Measurements from ENCODE around the gene MCF2L. TPM values are rescaled to one million over a fixed set of nuclear protein-coding genes. Genes with fewer than 3 reads are reported as not detected.

Gene MCF2L
- total RNA-seq, 1 donor = 5.8 TPM

DNA sequence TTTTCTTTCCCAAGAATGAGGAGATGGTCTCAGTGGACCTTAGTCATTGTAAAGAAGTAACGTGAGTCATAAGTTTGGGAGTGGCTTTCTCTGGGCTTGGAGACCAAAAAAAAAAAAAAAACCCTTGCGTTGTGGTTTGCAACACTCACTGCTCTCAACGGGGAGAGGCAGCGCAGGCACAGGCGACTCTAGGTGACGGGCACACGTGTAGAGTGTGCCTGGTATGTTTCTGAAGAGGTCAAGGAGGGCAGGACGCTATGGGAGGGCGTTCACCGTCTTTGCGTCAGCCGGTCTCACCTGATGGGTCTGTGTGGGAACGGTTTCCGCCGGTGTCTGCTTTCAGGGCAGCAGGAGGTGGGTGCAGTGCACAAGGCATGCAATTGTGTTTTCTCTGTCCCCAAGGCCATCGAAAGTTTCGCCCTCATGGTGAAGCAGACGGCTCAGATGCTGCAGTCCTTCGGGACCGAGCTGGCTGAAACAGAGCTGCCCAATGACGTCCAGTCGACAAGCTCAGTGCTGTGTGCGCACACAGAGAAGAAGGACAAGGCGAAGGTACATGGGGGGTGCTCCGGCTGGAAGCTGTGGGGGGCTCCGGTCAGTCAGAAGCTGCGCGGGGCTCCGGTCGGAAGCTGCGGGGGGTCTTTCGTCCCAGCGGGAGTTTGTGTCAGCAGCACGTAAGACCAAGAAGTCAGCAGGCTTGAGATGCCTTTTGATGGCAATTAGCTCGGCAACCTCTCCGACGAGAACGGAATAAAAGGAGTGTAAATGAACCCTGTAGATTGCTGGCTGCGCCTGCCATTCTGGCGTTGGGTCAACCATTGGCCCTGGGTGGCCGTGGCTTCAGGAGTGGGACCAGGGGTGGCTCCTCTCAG lies 95.8 kb downstream of the MCF2L start:
- no peaks in the 10 kb centered on the region for H3K9me3 ChIP-seq (ENCODE audit: low read depth, low read length)
- H3K4me1 ChIP-seq (ENCODE audit: insufficient read depth, low read length) = no peaks in the 10 kb centered on the region
- no peak overlapping the region for H3K4me3 ChIP-seq (ENCODE audit: low read length)
- H3K27me3 ChIP-seq (ENCODE audit: insufficient read depth, low read length) = no peaks in the 10 kb centered on the region

DNA sequence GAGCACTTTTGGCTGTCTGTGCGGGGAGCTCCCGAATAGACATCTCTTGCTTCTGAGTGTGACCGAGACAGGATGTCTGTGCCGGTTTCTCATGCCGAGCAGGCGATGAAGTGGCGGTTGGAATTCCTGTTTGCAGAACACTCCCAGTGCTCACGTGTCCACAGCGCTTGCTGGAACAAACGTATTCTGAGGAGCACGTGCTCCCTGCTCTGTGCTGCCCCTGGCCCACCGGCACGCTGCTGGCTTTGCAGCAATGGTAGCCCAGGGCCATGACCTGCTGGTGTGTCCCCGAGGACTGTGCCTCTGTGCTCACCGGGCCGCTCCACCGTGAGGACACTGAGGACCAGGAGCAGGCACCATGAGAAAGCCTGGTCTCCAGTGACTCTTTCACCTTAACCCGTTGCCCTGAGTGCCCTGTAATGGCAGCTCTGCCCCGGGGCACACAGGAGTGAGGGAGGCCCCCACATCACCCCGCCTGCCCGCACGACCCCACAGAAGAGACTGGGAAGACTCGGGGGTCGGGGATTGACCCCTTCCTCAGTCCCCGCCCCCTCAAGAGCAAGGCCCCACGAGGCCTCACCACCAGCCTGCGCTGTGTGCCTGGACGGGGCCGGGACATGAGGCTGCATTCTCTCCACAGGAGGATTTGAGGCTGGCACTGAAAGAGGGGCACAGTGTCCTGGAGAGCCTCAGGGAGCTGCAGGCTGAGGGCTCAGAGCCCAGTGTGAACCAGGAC lies 96.6 kb downstream of the MCF2L start:
- Histone ChIP-seq H3K4me3 (ENCODE audit: low read length) (no peak overlapping the region), H3K4me1 (ENCODE audit: insufficient read depth, low read length) (no peaks in the 10 kb centered on the region), H3K27me3 (ENCODE audit: insufficient read depth, low read length) (no peaks in the 10 kb centered on the region), H3K9me3 (ENCODE audit: low read depth, low read length) (no peaks in the 10 kb centered on the region)

DNA sequence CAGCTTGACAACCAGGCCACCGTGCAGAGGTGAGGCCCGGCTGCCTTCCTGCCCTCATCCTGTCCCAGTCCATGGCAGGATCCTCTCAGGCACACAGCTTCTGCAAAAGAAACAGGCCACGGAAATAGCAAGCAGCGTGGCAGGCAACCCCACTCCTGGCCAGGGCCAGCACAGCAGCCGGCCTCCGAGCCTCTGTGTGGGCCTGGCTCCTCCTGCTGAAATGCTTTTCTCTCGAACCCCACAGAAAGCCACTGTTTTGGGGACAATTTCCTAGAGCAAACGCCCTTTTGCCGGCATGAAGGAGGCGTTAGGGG lies 97.1 kb downstream of the MCF2L start:
- Histone ChIP-seq H3K4me3 (ENCODE audit: low read length) (no peak overlapping the region), H3K27me3 (ENCODE audit: insufficient read depth, low read length) (no peaks in the 10 kb centered on the region), H3K9me3 (ENCODE audit: low read depth, low read length) (no peaks in the 10 kb centered on the region), H3K4me1 (ENCODE audit: insufficient read depth, low read length) (no peaks in the 10 kb centered on the region)

DNA sequence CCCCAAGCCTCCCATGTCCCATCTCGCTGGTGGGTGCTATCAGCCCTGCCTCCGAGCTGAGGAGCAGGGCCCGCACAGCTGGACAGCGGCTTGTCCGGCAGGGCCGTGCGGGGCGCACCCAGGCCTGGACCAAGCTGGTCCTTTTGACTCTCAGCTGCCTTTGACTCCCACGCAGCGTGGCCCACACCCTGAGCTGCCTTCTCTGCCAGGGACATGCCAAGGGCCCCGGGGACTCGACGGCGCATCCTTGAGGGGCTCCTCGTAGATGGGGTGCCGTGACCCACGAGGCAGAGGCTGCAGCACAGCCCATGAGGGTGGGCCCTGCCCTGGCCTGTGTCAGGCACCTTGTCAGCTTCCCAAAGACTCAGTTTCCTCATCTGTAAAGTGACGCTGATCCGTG lies 97.7 kb downstream of the MCF2L start:
- Histone ChIP-seq H3K4me3 (ENCODE audit: low read length) (no peak overlapping the region), H3K27me3 (ENCODE audit: insufficient read depth, low read length) (no peaks in the 10 kb centered on the region), H3K9me3 (ENCODE audit: low read depth, low read length) (no peaks in the 10 kb centered on the region), H3K4me1 (ENCODE audit: insufficient read depth, low read length) (no peaks in the 10 kb centered on the region)

DNA sequence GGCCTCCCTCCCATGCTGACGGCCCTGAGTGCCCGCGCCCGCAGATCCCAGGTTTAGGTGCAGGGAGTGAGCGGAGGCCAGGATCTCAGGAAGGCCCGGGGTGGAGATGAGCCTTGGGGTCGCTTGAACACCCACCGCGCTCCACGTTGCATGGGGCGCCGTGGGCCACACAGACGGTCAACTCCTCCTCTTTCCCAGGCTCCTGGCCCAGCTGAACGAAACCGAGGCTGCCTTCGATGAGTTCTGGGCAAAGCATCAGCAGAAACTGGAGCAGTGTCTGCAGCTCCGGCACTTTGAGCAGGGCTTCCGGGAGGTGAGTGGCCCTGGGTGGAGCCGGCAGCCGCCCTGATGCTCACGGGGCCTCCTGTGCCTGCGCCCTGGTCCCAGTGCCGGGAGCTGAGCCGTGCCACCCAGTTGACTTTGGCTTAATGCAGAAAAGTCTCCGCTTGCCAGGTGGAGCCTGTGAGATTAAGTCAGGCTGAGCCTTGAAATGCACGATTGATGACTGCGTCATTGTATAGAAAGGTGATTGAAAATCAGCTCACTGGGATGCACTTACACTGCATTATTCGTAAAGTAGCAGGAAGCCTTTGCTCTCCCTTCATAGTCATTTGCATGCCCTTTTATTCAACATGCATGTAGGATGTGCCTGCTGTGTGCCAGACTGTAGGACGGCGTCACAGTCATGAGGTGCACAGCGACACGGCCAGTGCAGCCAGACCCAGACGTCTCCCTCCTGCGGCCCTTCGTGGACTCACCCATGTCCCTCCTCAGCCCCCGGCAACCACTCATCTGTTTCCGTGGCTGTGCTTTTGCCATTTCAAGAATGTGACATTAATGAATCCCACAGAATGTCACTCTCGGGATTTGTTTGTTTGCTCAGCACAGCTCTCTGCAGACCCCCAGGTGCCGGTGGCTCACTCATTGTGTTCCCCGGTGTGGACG lies 101.1 kb downstream of the MCF2L start:
- H3K4me3 ChIP-seq (ENCODE audit: low read length) = no peak overlapping the region
- H3K4me1 ChIP-seq (ENCODE audit: insufficient read depth, low read length) = no peaks in the 10 kb centered on the region

DNA sequence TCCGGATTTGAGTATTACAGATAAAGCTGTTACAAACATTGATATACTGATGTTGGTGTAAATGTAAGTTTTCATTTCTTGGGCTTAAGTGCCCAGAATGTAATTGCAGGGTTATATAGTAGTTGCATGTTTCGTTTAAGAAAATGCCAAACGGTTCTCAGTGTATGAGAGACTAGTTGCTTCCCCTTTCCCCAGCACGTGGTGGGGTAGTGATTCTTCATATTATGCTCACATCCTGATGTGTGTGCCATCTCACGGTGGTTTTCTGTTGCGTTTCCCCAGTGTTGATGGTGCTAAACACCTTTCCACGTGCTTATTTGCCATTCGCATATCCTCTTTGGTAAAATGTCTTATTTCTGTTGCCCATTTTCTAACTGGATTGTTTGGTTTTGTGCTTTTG lies 101.8 kb downstream of the MCF2L start:
- Histone ChIP-seq H3K4me3 (ENCODE audit: low read length) (no peak overlapping the region), H3K9me3 (ENCODE audit: low read depth, low read length) (no peaks in the 10 kb centered on the region), H3K4me1 (ENCODE audit: insufficient read depth, low read length) (no peaks in the 10 kb centered on the region), H3K27me3 (ENCODE audit: insufficient read depth, low read length) (no peaks in the 10 kb centered on the region)

More for the DNA sequence above, 101.1 kb downstream of the MCF2L start:
- H3K9me3 ChIP-seq (ENCODE audit: low read depth, low read length) = no peaks in the 10 kb centered on the region
- H3K27me3 ChIP-seq (ENCODE audit: insufficient read depth, low read length) = no peaks in the 10 kb centered on the region

DNA sequence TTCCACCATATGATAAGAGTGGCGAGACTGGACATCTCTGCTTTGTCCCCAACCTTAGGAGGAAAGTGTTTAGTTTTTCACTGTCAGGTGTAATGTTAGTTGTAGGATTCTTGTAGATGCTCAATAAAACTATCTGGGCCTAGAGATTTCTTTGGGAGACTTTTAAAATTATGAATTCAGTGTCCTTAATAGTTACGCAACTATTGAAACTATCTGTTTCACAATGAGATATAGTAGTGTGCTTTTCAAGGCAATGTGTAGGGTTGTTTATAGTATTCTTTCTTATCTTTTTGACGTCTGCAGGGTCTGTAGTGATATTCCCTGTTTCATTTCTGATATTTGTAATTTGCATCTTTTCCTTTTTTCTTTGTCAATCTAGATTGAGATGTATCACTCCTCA lies 103.4 kb downstream of the MCF2L start:
- Histone ChIP-seq H3K27me3 (ENCODE audit: insufficient read depth, low read length) (no peaks in the 10 kb centered on the region), H3K4me1 (ENCODE audit: insufficient read depth, low read length) (no peaks in the 10 kb centered on the region), H3K4me3 (ENCODE audit: low read length) (no peak overlapping the region), H3K9me3 (ENCODE audit: low read depth, low read length) (no peaks in the 10 kb centered on the region)

DNA sequence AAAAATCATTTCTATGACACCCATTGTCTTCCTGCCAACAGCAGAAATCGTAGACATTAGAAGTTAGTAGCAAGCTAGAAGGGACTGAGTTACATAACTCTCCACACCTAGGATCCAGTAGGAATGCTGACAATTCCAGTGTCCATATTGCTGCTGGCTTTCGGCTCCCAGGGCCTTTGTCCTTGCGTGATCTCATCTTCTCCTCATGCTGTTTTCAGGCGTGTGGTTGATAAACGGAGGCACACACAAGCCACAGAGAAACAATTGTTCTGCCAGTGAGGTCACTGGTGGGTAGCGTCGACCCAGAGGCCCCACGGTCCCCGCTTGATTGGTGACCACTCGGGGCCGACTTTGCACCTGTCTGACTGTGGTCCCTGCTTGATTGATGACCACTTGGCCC lies 104.9 kb downstream of the MCF2L start:
- Histone ChIP-seq H3K4me1 (ENCODE audit: insufficient read depth, low read length) (no peaks in the 10 kb centered on the region), H3K27me3 (ENCODE audit: insufficient read depth, low read length) (no peaks in the 10 kb centered on the region), H3K4me3 (ENCODE audit: low read length) (no peak overlapping the region), H3K9me3 (ENCODE audit: low read depth, low read length) (no peaks in the 10 kb centered on the region)

DNA sequence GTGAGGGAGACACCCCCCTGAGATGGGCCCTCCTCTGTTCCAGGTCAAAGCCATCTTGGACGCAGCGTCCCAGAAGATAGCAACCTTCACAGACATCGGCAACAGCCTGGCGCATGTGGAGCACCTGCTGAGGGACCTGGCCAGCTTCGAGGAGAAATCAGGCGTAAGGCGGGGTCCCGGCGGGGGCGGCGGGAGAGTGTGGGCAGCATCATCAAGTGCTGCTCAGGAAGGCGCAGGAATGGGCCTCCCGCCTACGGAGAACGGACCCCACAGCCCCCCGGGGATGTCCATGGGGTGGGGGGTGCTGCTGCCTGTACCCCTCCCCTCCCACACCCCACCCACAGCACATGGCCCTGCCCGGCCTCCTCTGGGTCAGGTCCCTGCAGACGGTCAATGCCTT lies 105.4 kb downstream of the MCF2L start:
- Histone ChIP-seq H3K4me1 (ENCODE audit: insufficient read depth, low read length) (no peaks in the 10 kb centered on the region), H3K4me3 (ENCODE audit: low read length) (no peak overlapping the region), H3K9me3 (ENCODE audit: low read depth, low read length) (no peaks in the 10 kb centered on the region), H3K27me3 (ENCODE audit: insufficient read depth, low read length) (no peaks in the 10 kb centered on the region)

DNA sequence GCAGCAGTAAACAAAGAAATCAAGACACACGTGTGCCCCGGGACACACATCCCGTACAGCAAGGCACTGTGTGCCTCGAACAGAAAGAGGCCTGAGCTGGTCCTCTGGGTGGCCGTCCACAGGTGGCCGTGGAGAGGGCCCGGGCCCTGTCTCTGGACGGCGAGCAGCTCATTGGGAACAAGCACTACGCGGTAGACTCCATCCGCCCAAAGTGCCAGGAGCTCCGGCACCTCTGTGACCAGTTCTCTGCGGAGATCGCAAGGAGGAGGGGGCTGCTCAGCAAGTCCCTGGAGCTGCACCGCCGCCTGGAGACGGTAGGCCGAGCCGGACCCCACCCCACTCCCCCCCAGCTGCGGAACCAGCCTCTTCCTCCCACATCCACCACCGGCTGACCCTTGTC lies 105.9 kb downstream of the MCF2L start:
- Histone ChIP-seq H3K4me3 (ENCODE audit: low read length) (no peak overlapping the region), H3K27me3 (ENCODE audit: insufficient read depth, low read length) (no peaks in the 10 kb centered on the region), H3K9me3 (ENCODE audit: low read depth, low read length) (no peaks in the 10 kb centered on the region), H3K4me1 (ENCODE audit: insufficient read depth, low read length) (no peaks in the 10 kb centered on the region)

DNA sequence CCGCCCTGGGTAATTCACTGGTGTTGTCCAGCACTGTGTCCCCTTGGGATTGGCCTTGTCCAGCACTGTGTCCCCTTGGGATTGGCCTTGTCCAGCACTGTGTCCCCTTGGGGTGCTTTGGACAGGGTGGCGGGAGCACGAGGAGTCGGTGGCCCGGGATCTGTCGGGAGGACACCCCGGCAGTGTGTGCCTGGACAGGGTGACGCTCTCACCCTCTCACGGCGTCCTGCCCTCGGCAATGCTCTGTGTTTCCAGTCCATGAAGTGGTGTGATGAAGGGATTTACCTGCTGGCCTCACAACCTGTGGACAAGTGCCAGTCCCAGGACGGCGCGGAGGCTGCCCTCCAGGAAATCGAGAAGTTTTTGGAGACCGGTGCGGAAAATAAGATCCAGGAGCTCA lies 106.7 kb downstream of the MCF2L start:
- Histone ChIP-seq H3K9me3 (ENCODE audit: low read depth, low read length) (no peaks in the 10 kb centered on the region), H3K4me3 (ENCODE audit: low read length) (no peak overlapping the region), H3K27me3 (ENCODE audit: insufficient read depth, low read length) (no peaks in the 10 kb centered on the region), H3K4me1 (ENCODE audit: insufficient read depth, low read length) (no peaks in the 10 kb centered on the region)

DNA sequence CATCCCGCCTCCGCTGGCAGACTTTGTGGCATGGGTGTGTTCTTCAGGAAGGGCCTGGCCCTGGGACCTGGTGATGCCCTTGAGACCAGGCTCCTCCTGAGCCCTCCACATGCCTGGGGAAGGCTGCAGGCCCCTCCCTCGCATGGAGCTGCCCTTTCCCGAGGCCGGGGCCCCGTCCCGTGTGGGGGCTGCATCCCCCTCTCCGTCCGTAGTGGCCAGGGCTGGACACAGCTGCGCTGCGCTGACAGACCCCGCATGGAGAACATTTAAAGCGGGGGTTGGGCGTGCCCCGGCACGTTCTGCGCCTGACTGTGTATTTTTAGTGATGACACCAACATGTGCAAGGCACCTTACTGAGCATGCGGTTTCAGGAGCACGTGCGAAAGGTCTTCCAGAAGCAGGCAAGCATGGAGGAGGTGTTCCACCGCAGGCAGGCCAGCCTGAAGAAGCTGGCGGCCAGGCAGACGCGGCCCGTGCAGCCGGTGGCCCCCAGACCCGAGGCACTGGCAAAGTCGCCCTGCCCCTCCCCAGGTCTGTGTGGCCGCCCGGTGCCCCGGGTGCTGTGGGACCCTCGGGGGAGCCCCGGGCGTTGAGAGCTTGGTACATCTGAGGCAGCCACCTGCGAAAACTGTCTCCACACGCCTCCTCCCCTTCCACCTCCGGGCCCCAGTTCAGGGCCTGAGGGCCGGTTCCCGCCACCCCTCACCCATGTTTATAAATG lies 107.8 kb downstream of the MCF2L start:
- Histone ChIP-seq H3K27me3 (ENCODE audit: insufficient read depth, low read length) (no peaks in the 10 kb centered on the region), H3K4me3 (ENCODE audit: low read length) (no peak overlapping the region), H3K4me1 (ENCODE audit: insufficient read depth, low read length) (no peaks in the 10 kb centered on the region), H3K9me3 (ENCODE audit: low read depth, low read length) (no peaks in the 10 kb centered on the region)

DNA sequence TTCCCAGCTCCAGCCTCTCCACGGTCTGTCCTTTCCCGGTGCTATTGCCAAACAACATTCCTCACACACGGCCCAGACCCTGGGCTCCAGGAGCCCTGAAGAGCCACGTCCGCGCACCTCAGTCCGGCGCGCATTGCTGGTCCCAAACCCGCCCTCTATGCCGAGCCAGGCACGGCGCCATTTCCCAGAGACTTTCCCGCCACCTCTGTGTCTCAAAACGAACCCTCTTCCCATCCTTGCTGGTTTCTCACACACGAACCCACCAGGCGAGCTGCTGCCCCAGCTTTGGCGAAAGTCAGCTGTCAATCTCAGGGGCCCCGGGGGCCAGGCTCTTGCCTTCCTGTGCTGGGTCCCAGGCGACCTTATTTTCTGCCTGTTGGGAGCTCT lies 108.5 kb downstream of the MCF2L start:
- Histone ChIP-seq H3K4me1 (ENCODE audit: insufficient read depth, low read length) (no peaks in the 10 kb centered on the region), H3K9me3 (ENCODE audit: low read depth, low read length) (no peaks in the 10 kb centered on the region), H3K27me3 (ENCODE audit: insufficient read depth, low read length) (no peaks in the 10 kb centered on the region), H3K4me3 (ENCODE audit: low read length) (no peak overlapping the region)

DNA sequence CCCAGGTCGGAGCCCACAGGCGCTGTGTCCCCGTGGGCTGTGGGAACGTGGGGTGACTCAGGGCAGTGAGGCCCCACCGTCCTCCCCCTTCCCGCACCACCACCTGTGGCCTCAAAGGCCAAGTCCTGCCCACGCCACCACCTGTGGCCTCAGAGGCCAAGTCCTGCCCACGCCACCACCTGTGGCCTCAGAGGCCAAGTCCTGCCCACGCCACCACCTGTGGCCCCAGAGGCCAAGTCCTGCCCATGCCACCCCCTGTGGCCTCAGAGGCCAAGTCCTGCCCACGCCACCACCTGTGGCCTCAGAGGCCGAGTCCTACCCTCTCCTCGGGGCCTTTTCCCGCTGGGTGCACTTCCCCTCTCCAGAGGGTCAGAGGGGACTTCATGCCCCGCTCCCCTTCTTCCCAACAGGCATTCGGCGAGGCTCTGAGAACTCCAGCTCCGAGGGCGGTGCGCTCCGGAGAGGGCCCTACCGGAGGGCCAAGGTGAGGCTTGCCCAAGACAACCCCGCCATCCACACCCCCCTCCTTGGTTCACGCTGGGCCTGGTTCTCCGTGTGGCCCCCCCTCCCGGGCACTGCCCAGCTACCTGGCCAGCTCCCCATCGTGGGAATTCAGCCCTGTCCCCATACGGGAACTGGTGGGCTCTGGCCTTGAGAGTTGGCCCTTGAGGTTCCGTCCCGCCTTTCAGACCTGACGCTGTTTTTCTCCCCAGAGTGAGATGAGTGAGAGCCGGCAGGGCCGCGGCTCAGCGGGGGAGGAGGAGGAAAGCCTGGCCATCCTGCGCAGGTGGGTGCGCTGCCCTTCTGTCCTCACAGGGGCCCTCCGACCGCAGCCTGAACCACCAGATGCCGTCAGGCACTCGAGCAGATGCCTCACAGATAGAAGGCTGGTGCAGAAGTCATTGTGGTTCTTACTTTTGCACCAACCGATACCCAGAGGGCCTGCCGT lies 109.2 kb downstream of the MCF2L start:
- Histone ChIP-seq H3K27me3 (ENCODE audit: insufficient read depth, low read length) (no peaks in the 10 kb centered on the region), H3K4me3 (ENCODE audit: low read length) (no peak overlapping the region)

More for the DNA sequence above, 109.2 kb downstream of the MCF2L start:
- Histone ChIP-seq H3K4me1 (ENCODE audit: insufficient read depth, low read length) (no peaks in the 10 kb centered on the region), H3K9me3 (ENCODE audit: low read depth, low read length) (no peaks in the 10 kb centered on the region)

All from mononuclear cell (primary cell).